HG02938 (cell line): ENCODE data around the gene THSD7A.

Experiments
- ATAC-seq: cut with Tn5 transposase; IDR thresholded peaks from one replicate; pipeline ENCODE4 v1.9.1; 2021; ENCODE audit warnings: mild to moderate bottlenecking, moderate library complexity; ENCODE audit not compliant: unreplicated experiment

Gene THSD7A

DNA sequence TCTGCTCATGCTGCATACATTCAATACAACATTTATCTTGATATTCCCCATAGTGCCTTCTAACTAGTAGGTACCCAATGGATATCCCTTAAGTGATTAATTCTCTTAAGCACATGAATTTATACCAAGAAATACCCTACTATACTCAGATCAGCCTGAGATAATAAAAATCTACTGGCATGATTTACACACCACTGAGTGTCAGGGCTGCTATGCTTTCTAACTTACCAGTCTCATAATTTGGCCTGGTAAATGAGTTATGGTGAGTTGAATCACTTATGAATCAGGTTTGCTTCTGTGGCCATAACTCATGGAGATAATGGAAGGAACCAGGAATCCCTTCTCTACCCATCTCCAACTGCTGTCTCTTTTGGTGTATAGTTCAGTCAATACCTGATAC is 122.8 kb downstream of the THSD7A start:
- ATAC-seq = no peak

DNA sequence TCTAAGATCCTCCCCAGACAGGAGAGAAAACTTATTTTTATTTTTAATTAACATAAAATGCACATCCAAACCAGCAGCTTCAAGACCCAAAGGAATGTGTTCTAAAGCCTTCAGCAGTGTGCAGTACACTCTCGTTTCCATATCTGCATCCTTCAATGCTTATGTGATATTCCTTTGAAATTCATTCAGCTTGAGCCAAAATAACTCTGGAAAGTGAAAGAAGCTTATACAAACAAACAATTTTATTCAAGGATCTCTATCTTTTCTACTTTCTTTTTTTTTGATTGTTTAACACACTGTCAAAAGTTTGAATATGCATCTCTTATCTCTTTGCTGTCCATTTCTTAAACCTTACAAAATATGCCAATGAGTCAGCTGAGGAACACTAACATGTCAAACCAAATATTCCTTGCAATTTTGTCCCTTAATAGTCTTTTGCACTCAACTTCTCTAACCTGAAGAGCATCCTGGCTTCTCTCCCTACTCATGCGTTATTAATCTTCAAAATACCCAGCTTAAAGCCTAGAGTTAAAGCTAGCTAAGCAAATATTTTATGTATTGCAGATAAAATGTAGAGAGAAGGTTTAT is 124.3 kb downstream of the THSD7A start:
- no peak for ATAC-seq

- ATAC-seq = no peak
These were observed 125.1 kb downstream of the THSD7A start for GRCh38 chr7:11706666-11707605.

GRCh38 chr7:11703829-11704228 is 128.2 kb downstream of the THSD7A start:
- ATAC-seq = no peak

DNA sequence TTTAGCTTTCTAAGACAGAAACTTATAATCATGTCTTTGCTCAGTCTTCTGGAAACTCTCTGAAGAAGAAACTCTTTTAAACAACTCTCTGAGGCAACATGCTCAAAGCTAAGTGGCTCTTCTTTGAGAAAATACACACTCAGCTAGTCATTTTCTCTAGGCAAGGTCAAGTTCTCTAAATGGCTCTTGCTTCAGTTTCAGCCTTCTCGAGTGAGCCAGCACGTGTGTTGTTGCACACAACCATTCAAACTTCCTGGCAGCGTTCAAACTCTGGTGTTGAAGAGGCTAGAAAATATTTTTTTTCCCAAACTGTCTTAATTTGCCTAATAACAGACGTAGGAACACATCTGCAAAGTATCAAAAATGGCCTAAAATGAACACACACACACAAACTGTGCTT is 129.1 kb downstream of the THSD7A start:
- ATAC-seq = no peak

- no peak for ATAC-seq
These were observed 130.0 kb downstream of the THSD7A start for GRCh38 chr7:11701829-11702560.

- ATAC-seq = no peak
These were observed 132.3 kb downstream of the THSD7A start for GRCh38 chr7:11699666-11700065.

- no peak for ATAC-seq
These were observed 133.6 kb downstream of the THSD7A start for GRCh38 chr7:11698384-11698871.

DNA sequence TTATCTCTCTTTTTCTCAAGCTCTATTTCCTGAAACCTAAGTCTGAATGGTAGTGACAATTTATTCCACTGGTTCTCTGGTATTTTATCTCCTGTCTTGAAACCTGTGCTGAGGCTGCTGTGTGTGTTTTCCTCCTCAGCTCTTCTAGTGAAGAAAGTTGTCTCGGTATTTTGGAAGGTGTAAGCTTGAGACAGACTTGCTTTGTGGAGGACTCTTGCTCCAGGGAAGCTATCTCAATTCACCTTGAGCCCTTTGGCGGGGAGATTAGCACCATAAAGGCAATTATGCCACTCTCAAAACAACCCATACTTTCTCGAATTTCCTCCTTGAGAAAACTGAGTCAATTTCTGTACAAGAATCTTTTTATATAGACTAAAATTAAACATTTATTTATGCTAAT is 141.6 kb downstream of the THSD7A start:
- no peak for ATAC-seq

GRCh38 chr7:11689096-11689495 is 142.9 kb downstream of the THSD7A start:
- ATAC-seq = no peak

GRCh38 chr7:11681461-11681860 is 150.5 kb downstream of the THSD7A start:
- ATAC-seq = no peak

- no peak for ATAC-seq
These were observed 156.8 kb downstream of the THSD7A start for GRCh38 chr7:11675163-11675562.

DNA sequence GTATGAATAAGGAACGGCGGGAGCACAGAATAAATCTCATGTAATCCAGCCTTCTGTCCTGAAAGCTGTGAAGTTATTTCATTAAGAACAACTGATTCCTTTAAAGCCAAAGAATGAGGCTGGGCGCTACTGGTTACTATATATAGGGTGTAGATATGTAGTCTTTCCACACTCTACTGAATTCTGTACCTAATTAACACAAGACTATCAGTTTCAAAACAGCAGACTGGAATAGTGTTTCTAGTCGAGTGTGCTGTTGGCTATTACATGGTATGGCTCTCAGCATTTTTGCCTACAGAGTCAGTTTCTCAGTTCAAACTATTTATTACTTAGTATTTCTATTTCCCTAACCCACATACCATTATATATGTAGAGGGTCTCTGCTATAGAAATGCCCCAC is 163.3 kb downstream of the THSD7A start:
- ATAC-seq = no peak

DNA sequence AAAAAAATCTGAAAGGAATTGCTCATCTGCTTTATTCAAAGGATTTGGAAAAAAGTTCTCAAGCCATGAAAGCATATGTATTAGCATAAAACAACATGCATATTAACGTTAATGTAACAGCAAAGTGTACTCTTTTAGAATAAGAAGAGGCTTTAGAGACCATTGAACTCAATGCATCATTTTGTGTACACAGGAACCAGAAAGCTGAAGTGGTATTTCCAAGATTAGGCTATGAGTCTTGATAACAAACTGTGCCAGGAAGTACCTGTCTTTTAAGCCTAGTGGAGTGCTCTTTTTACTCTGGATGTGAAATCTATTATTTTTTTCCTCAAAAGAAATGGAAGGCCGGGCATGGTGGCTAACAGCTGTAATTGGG is 164.2 kb downstream of the THSD7A start:
- no peak for ATAC-seq

- ATAC-seq = no peak
These were observed 164.8 kb downstream of the THSD7A start for GRCh38 chr7:11667071-11667809.

DNA sequence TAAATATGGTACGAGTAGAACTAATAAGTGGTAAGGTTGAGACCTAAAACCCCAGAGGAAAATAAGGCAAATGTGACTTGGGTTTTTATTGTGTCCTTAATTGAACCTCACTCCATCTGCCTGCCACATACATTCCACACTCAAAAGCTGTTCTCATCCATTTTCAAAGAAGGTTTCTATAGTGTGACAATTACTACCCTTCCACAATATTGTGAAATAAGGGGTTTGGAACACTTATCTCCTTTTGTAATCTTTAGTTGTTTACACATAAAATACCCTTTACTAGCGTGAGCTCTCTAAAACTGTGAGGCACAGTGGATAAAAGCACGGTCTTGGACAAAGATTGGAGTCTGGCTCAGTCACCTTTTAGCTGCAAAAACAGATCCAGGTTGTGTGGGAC is 166.6 kb downstream of the THSD7A start:
- ATAC-seq = no peak

DNA sequence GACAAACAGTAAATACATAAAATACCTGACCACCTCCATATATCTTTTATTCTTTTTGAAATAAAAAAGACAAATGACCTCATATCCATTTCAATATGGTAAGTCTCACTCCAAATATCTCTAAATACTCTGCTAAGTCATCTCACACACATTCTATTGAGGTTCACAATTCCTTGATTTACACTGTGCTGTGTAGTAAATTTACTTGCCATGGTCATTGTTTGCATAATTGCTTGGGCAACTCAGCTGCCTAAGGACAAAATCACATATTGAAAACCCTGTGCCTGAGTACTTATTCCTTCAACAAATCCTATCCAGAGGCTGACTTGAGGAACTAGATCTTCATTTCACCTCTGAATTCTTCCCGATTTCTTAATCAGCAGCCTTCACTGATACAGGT is 176.4 kb downstream of the THSD7A start:
- ATAC-seq = no peak

DNA sequence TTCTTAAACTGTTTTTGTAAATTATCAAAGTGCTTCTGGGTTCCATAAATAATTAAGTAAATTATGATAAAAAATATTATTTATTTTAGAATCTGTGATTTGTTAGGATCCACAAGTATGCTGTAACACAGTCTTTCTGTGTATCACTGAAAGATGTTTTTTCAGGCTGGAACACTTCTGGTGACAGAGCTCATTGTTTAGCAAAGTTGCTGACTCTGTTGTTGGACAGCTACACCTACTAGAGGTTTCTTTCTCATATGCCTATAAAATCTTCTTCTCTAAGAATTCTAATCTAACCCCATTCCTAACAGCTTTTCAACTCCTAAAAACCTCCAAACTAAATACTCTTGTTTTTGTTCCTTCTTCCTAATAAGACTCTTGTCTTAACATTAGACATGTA is 176.8 kb downstream of the THSD7A start:
- ATAC-seq = no peak

DNA sequence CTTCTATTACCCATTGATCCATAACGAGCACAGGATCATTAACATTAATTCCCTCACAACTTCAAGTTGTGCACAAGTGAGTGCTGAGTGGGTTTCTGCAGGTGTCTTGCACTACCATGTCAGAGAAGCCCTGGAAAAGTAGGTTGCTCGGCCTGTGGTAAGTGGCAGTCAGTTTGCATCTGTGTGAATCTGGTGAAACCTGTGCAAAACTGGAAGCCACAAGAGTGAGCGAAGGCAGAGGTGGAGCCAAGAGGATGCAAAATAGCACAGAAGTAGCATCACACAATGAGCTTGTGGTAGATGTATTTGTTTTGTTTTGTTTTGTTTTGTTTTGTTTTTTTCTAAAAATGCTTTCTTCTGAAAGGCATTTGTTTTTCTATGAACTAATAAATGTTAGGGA is 181.5 kb downstream of the THSD7A start:
- no peak for ATAC-seq

- ATAC-seq = no peak
These were observed 182.0 kb downstream of the THSD7A start for GRCh38 chr7:11650030-11650429.

DNA sequence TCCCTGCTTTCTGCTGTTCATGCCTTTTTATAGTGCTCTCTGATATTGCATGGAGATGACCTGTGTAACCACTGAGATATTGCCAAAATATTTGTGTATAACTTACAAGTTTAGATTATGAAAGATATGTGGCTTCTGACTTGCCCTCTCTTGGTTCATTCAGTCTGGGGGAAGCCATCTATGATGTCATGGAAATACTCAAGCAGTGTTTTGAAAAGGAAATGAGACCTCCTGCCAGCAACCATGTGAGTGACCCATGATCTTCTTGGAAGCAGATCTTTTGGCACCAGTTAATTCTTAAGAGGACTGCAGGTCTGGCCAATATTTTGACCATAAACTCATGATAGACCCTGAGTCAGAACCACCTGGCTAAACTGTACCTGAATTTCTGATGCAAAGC is 183.0 kb downstream of the THSD7A start:
- no peak for ATAC-seq
